Measurements from ENCODE around the gene ELF5.

Gene ELF5

DNA sequence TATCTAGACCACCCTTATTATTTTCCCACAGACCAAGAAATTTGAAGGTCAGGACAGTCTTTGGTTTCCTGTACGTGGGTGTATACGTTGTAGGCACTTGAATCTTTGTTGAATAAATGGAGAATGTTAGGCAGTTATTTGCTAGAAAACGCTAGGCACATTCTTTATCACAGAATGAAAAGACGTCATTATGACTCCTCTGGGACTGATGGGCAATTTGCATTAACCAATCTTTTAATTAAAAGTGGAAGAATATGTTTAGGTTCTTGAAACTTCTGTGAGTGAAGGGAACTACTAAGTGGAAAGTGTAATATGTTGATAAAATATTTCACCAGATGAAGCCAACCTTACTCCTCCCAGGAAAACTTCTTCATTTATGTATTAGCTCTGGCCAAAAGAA, 69.2 kb downstream of the ELF5 start:
- H3K4me2 ChIP-seq (ENCODE audit: low read depth, low read length, poor library complexity, severe bottlenecking): no peak overlapping the region
- no peaks in the 10 kb centered on the region for H3F3A ChIP-seq (ENCODE audit: insufficient read depth)
- no peak overlapping the region for H3K27ac ChIP-seq (ENCODE audit: low read depth, low read length)
- no peak overlapping the region for H3K9ac ChIP-seq (ENCODE audit: low read length)
- no peaks in the 10 kb centered on the region; the same call in 1 of the 2 replicates for H3K36me3 ChIP-seq (ENCODE audit: low read length)
- H3K27me3 ChIP-seq (ENCODE audit: low read length): no peaks in the 10 kb centered on the region
- no peaks in the 10 kb centered on the region for H3K9me3 ChIP-seq (ENCODE audit: insufficient read depth, low read length)
- peaks cover 7% of the 10 kb centered on the region for H3K79me2 ChIP-seq (ENCODE audit: insufficient read depth, low read length)
- no peaks in the 10 kb centered on the region for H3K9me2 ChIP-seq (replicated peaks; ENCODE audit: insufficient read depth, low read length)
- H3K4me3 ChIP-seq (ENCODE audit: insufficient read depth, low read length, poor library complexity, severe bottlenecking): no peak overlapping the region
- H4K20me1 ChIP-seq (ENCODE audit: low read depth, low read length): no peaks in the 10 kb centered on the region
- TF ChIP-seq EZH2phosphoT487 (conservative IDR thresholded peaks at IDR 0.05; ENCODE audit: low read length): no peak
- TF ChIP-seq, protein P1, sequence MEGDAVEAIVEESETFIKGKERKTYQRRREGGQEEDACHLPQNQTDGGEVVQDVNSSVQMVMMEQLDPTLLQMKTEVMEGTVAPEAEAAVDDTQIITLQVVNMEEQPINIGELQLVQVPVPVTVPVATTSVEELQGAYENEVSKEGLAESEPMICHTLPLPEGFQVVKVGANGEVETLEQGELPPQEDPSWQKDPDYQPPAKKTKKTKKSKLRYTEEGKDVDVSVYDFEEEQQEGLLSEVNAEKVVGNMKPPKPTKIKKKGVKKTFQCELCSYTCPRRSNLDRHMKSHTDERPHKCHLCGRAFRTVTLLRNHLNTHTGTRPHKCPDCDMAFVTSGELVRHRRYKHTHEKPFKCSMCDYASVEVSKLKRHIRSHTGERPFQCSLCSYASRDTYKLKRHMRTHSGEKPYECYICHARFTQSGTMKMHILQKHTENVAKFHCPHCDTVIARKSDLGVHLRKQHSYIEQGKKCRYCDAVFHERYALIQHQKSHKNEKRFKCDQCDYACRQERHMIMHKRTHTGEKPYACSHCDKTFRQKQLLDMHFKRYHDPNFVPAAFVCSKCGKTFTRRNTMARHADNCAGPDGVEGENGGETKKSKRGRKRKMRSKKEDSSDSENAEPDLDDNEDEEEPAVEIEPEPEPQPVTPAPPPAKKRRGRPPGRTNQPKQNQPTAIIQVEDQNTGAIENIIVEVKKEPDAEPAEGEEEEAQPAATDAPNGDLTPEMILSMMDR (IDR thresholded peaks at IDR 0.05; ENCODE audit: insufficient read depth, low read length, poor library complexity, severe bottlenecking): no peak
- H2AFZ ChIP-seq (ENCODE audit: low read depth, low read length, severe bottlenecking): no peak overlapping the region

DNA sequence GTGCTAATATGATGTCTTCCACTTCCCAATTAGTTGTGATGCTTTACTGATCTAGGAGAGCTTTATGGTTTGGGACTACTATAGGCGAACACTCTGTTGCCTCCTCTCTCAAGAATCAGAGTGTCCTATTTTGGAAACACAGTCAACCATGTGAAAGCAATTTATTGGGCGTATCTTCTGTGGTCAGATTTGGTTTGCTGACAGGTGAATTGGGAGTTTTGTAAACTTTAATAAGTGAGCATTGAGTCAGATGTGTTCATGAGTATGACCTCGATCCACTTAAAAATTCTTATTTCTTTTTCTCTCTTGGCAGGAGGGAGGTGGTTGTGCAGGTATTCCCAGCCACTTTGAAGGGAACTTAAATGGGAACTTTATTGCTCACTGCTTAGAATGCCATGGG, 70.5 kb downstream of the ELF5 start:
- no peaks in the 10 kb centered on the region for H3K27me3 ChIP-seq (ENCODE audit: low read length)
- peaks cover 10% of the 10 kb centered on the region for H3K79me2 ChIP-seq (ENCODE audit: insufficient read depth, low read length)
- no peak overlapping the region for H2AFZ ChIP-seq (ENCODE audit: low read depth, low read length, severe bottlenecking)
- H3K36me3 ChIP-seq (ENCODE audit: low read length): no peaks in the 10 kb centered on the region; the same call in 1 of the 2 replicates
- no peaks in the 10 kb centered on the region for H3K9me2 ChIP-seq (replicated peaks; ENCODE audit: insufficient read depth, low read length)
- no peaks in the 10 kb centered on the region for H3K9me3 ChIP-seq (ENCODE audit: insufficient read depth, low read length)
- H4K20me1 ChIP-seq (ENCODE audit: low read depth, low read length): no peaks in the 10 kb centered on the region
- no peaks in the 10 kb centered on the region for H3F3A ChIP-seq (ENCODE audit: insufficient read depth)
- H3K4me2 ChIP-seq (ENCODE audit: low read depth, low read length, poor library complexity, severe bottlenecking): no peak overlapping the region
- H3K27ac ChIP-seq (ENCODE audit: low read depth, low read length): no peak overlapping the region
- TF ChIP-seq EZH2phosphoT487 (conservative IDR thresholded peaks at IDR 0.05; ENCODE audit: low read length): no peak
- TF ChIP-seq, protein P1 (IDR thresholded peaks at IDR 0.05; ENCODE audit: insufficient read depth, low read length, poor library complexity, severe bottlenecking): no peak
- no peak overlapping the region for H3K4me3 ChIP-seq (ENCODE audit: insufficient read depth, low read length, poor library complexity, severe bottlenecking)
- H3K9ac ChIP-seq (ENCODE audit: low read length): no peak overlapping the region

DNA sequence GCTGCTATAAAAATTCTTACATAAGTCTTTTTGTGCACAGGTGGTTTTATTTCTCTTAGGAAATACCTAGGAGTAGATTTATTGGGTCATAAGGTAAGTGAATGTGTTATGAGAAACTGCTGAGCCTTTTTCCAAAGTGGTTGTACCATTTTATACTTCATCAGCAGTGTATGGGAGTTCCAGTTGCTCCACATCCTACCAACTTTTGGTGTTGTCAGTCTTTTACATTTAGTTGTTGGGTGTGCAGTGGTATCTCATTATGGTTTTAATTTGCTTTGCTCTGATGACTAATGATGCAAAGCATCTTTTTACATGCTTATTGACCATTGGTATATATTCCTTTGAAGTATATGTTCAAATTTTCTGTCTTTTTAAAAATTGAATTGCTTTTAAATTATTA, 71.8 kb downstream of the ELF5 start:
- Histone ChIP-seq H2AFZ (ENCODE audit: low read depth, low read length, severe bottlenecking) (no peak overlapping the region), H3K27me3 (ENCODE audit: low read length) (no peaks in the 10 kb centered on the region), H3K9me3 (ENCODE audit: insufficient read depth, low read length) (no peaks in the 10 kb centered on the region), H3K27ac (ENCODE audit: low read depth, low read length) (no peak overlapping the region), H3K79me2 (ENCODE audit: insufficient read depth, low read length) (peaks cover 10% of the 10 kb centered on the region), H3K36me3 (ENCODE audit: low read length) (no peaks in the 10 kb centered on the region; the same call in 1 of the 2 replicates), H3K4me2 (ENCODE audit: low read depth, low read length, poor library complexity, severe bottlenecking) (no peak overlapping the region), H3F3A (ENCODE audit: insufficient read depth) (no peaks in the 10 kb centered on the region), H3K4me3 (ENCODE audit: insufficient read depth, low read length, poor library complexity, severe bottlenecking) (no peak overlapping the region), H3K9me2 (replicated peaks; ENCODE audit: insufficient read depth, low read length) (no peaks in the 10 kb centered on the region), H4K20me1 (ENCODE audit: low read depth, low read length) (no peaks in the 10 kb centered on the region), H3K9ac (ENCODE audit: low read length) (no peak overlapping the region)
- no peak for TF ChIP-seq EZH2phosphoT487 (conservative IDR thresholded peaks at IDR 0.05; ENCODE audit: low read length)
- TF ChIP-seq, protein P1 (IDR thresholded peaks at IDR 0.05; ENCODE audit: insufficient read depth, low read length, poor library complexity, severe bottlenecking): no peak
